ENCODE data around the gene RPL13.

Gene RPL13

GRCh38 chr16:89596957-89597649, 36.6 kb downstream of the RPL13 start:
- Histone ChIP-seq H3K27me3 (ENCODE audit: low read length) (no peaks in the 10 kb centered on the region), H3K4me3 (ENCODE audit: insufficient read depth, low read length, poor library complexity, severe bottlenecking) (no peak overlapping the region), H3K4me2 (ENCODE audit: low read depth, low read length, poor library complexity, severe bottlenecking) (no peak overlapping the region), H3K36me3 (ENCODE audit: low read length) (no peaks in the 10 kb centered on the region), H4K20me1 (ENCODE audit: low read depth, low read length) (no peaks in the 10 kb centered on the region), H3K9me2 (replicated peaks; ENCODE audit: insufficient read depth, low read length) (no peaks in the 10 kb centered on the region), H3K27ac (ENCODE audit: low read depth, low read length) (no peak overlapping the region), H2AFZ (ENCODE audit: low read depth, low read length, severe bottlenecking) (no peak overlapping the region), H3K79me2 (ENCODE audit: insufficient read depth, low read length) (no peaks in the 10 kb centered on the region), H3K9me3 (ENCODE audit: insufficient read depth, low read length) (no peaks in the 10 kb centered on the region), H3K9ac (ENCODE audit: low read length) (no peak overlapping the region), H3F3A (ENCODE audit: insufficient read depth) (no peaks in the 10 kb centered on the region)
- TF ChIP-seq EZH2phosphoT487 (conservative IDR thresholded peaks at IDR 0.05; ENCODE audit: low read length) (no peak), CTCF (IDR thresholded peaks at IDR 0.05; ENCODE audit: insufficient read depth, low read length, poor library complexity, severe bottlenecking) (no peak)

- Histone ChIP-seq H3K9me3 (ENCODE audit: insufficient read depth, low read length) (no peaks in the 10 kb centered on the region), H3K36me3 (ENCODE audit: low read length) (no peaks in the 10 kb centered on the region), H3K4me2 (ENCODE audit: low read depth, low read length, poor library complexity, severe bottlenecking) (no peak overlapping the region), H3K9ac (ENCODE audit: low read length) (no peak overlapping the region), H4K20me1 (ENCODE audit: low read depth, low read length) (no peaks in the 10 kb centered on the region), H3K79me2 (ENCODE audit: insufficient read depth, low read length) (no peaks in the 10 kb centered on the region), H3K27me3 (ENCODE audit: low read length) (no peaks in the 10 kb centered on the region), H3K9me2 (replicated peaks; ENCODE audit: insufficient read depth, low read length) (no peaks in the 10 kb centered on the region), H3K27ac (ENCODE audit: low read depth, low read length) (no peak overlapping the region), H3K4me3 (ENCODE audit: insufficient read depth, low read length, poor library complexity, severe bottlenecking) (no peak overlapping the region), H2AFZ (ENCODE audit: low read depth, low read length, severe bottlenecking) (no peak overlapping the region), H3F3A (ENCODE audit: insufficient read depth) (no peaks in the 10 kb centered on the region)
- TF ChIP-seq EZH2phosphoT487 (conservative IDR thresholded peaks at IDR 0.05; ENCODE audit: low read length), result no peak
- TF ChIP-seq CTCF (IDR thresholded peaks at IDR 0.05; ENCODE audit: insufficient read depth, low read length, poor library complexity, severe bottlenecking), result no peak
Measured at GRCh38 chr16:89598199-89598598, 37.7 kb downstream of the RPL13 start.

- Histone ChIP-seq H3K4me2 (ENCODE audit: low read depth, low read length, poor library complexity, severe bottlenecking) (no peak overlapping the region), H3K9ac (ENCODE audit: low read length) (no peak overlapping the region)
Measured at GRCh38 chr16:89599451-89599858, 39.0 kb downstream of the RPL13 start.

More at GRCh38 chr16:89599451-89599858, 39.0 kb downstream of the RPL13 start:
- H3F3A ChIP-seq (ENCODE audit: insufficient read depth), result no peaks in the 10 kb centered on the region
- H3K9me2 ChIP-seq (replicated peaks; ENCODE audit: insufficient read depth, low read length), result no peaks in the 10 kb centered on the region
- H3K36me3 ChIP-seq (ENCODE audit: low read length), result no peaks in the 10 kb centered on the region
- H3K9me3 ChIP-seq (ENCODE audit: insufficient read depth, low read length), result no peaks in the 10 kb centered on the region
- no peaks in the 10 kb centered on the region for H3K27me3 ChIP-seq (ENCODE audit: low read length)
- no peak overlapping the region for H2AFZ ChIP-seq (ENCODE audit: low read depth, low read length, severe bottlenecking)
- no peak overlapping the region for H3K27ac ChIP-seq (ENCODE audit: low read depth, low read length)
- H4K20me1 ChIP-seq (ENCODE audit: low read depth, low read length), result no peaks in the 10 kb centered on the region
- TF ChIP-seq CTCF (IDR thresholded peaks at IDR 0.05; ENCODE audit: insufficient read depth, low read length, poor library complexity, severe bottlenecking), result no peak
- TF ChIP-seq EZH2phosphoT487 (conservative IDR thresholded peaks at IDR 0.05; ENCODE audit: low read length), result no peak
- no peak overlapping the region for H3K4me3 ChIP-seq (ENCODE audit: insufficient read depth, low read length, poor library complexity, severe bottlenecking)
- no peaks in the 10 kb centered on the region for H3K79me2 ChIP-seq (ENCODE audit: insufficient read depth, low read length)

Measured in SU-DHL-6 (cell line).